K562 (cell line): Measurements from ENCODE around the gene ARHGAP18. TPM values are rescaled to one million over a fixed set of nuclear protein-coding genes. Genes with fewer than 3 reads are reported as not detected.

Experiments
- ETV1 ChIP-seq: fragments of 450-650 bp; conservative IDR thresholded peaks from 2 replicates; pipeline ENCODE4 v1.6.1; 2016; ENCODE audit warnings: missing genetic modification characterization, control low read depth, low read depth, missing compliant biosample characterization
- HEY1 ChIP-seq: fragments of 250-450 bp; sonication (Bioruptor Pico); IDR thresholded peaks from 2 replicates; pipeline ENCODE4 v1.5.0; 2020; ENCODE audit warnings: mild to moderate bottlenecking, moderate library complexity, borderline replicate concordance
- HMG20A ChIP-seq: fragments of 450-650 bp; formaldehyde crosslinking; conservative IDR thresholded peaks from 2 replicates; pipeline ENCODE4 v1.4.0; 2020; ENCODE audit warnings: mild to moderate bottlenecking, mixed read lengths
- JUN ChIP-seq, 2 experiments: sonication (generic) in 1 of 2; formaldehyde crosslinking in 1 of 2; IDR thresholded peaks; 2 replicates each; pipeline versions ENCODE4 v1.6.1 to v1.8.0; 2012 to 2022; ENCODE audit warnings: borderline replicate concordance in 2 of 2, mild to moderate bottlenecking in 2 of 2, improper control_type of control experiment in 1 of 2, low read depth in 1 of 2, low read length in 1 of 2, missing genetic modification reagents in 1 of 2
- KDM4B ChIP-seq, 2 experiments: fragments of 450-650 bp in 1 of 2; sonication (generic) in 1 of 2; IDR thresholded peaks; 2 replicates each; pipeline ENCODE4 v1.6.1; 2016 to 2017; ENCODE audit warnings: borderline replicate concordance in 2 of 2, antibody characterized with exemption in 1 of 2, low read depth in 1 of 2, mild to moderate bottlenecking in 1 of 2
- NR4A1 ChIP-seq, 2 experiments: fragments of 250-450 bp in 1 of 2; fragments of 450-650 bp in 1 of 2; sonication (Bioruptor Pico) in 1 of 2; IDR thresholded peaks; 2 replicates each; pipeline versions ENCODE4 v1.4.0 to v1.6.1; 2016 to 2020; ENCODE audit warnings: mild to moderate bottlenecking in 2 of 2, missing compliant biosample characterization in 1 of 2, missing genetic modification characterization in 1 of 2, moderate library complexity in 1 of 2
- SIX5 ChIP-seq, 2 experiments: IDR thresholded peaks; 2 replicates each; pipeline ENCODE4 v1.6.1; 2011; ENCODE audit warnings: low read length in 2 of 2, borderline replicate concordance in 1 of 2, low read depth in 1 of 2, mild to moderate bottlenecking in 1 of 2, moderate library complexity in 1 of 2; ENCODE audit not compliant: insufficient read depth in 1 of 2
- ZBTB1 ChIP-seq: sonication (generic); formaldehyde crosslinking; IDR thresholded peaks from 2 replicates; pipeline ENCODE4 v1.8.1; 2023; ENCODE audit warnings: missing genetic modification reagents, low read depth, mild to moderate bottlenecking, borderline replicate concordance
- ZNF197 ChIP-seq: fragments of 200-800 bp; sonication (Bioruptor generic); IDR thresholded peaks from 2 replicates; pipeline ENCODE4 v1.6.1; 2016; ENCODE audit warnings: low read depth, missing genetic modification characterization, missing compliant biosample characterization
- ZNF232 ChIP-seq: sonication (generic); formaldehyde crosslinking; IDR thresholded peaks from 2 replicates; pipeline ENCODE4 v1.8.0; 2022; ENCODE audit warnings: mild to moderate bottlenecking, missing genetic modification reagents
- ZNF280B ChIP-seq: fragments of 250-450 bp; sonication (Bioruptor Pico); IDR thresholded peaks from 2 replicates; pipeline ENCODE4 v1.5.1; 2021; ENCODE audit warnings: mild to moderate bottlenecking
- polyA plus RNA-seq, 8 experiments: library from polyadenylated mRNA; depleted of rRNA in 4 of 8; stranded (reverse) in 5 of 8; unstranded in 3 of 8; fragments of >200 nt; fragmentation: Nextera tagmentation in 2 of 8; fragmentation: Illumina TruSeq in 1 of 8; extraction: Ambion mirVana in 2 of 8; extraction: Trizol in 1 of 8; gene quantifications; 2 replicates each; pipeline versions ENCODE4 v1.2.1 to v1.2.3, GENCODE V29; 2011 to 2014; ENCODE audit warnings: inconsistent platforms in 1 of 8, missing spikeins in 1 of 8
- total RNA-seq, 7 experiments: library from RNA; depleted of rRNA in 6 of 7; stranded (reverse); fragments of >200 nt in 6 of 7; fragmentation: Illumina TruSeq in 2 of 7; extraction: Trizol in 2 of 7; gene quantifications; 2 replicates each; pipeline versions ENCODE4 v1.2.1 to v1.2.3, GENCODE V29; 2011 to 2021; ENCODE audit warnings: low replicate concordance in 1 of 7

ARHGAP18 gene
- total and polyA plus RNA-seq, 9 of the 15 experiments (the other 6 are each of a cell fraction or from before 2014, with no cell fraction given): 13.3 to 29.7 (median 21.1) TPM

GRCh38 chr6:129748212-129748900 lies 38.4 kb upstream of the ARHGAP18 start (continued):
- TF ChIP-seq JUN (IDR thresholded peaks at IDR 0.05; ENCODE audit: borderline replicate concordance, low read depth, low read length) (peak; percentile 73), JUN (CRISPR knock-in tag; IDR thresholded peaks at IDR 0.05; ENCODE audit: borderline replicate concordance) (no peak), NR4A1 (CRISPR knock-in tag; IDR thresholded peaks at IDR 0.05) (no peak), NR4A1 (tag; IDR thresholded peaks at IDR 0.05) (no peak), ZNF280B (CRISPR knock-in tag) (no peak), ZNF197 (CRISPR knock-in tag) (peak; percentile 79; the same call in 1 of the 2 replicates), SIX5 (IDR thresholded peaks at IDR 0.05; ENCODE audit: borderline replicate concordance in 1 of 2, insufficient read depth in 1 of 2, low read depth in 1 of 2, low read length in 2 of 2) (no peak), HEY1 (CRISPR knock-in tag) (no peak), ZNF232 (CRISPR knock-in tag) (no peak), HMG20A (CRISPR knock-in tag) (no peak), ETV1 (tag) (peak; percentile 89), ZBTB1 (CRISPR knock-in tag) (no peak), KDM4B (IDR thresholded peaks at IDR 0.05; ENCODE audit: borderline replicate concordance in 2 of 2, low read depth in 1 of 2) (no peak)
